Smooth muscle cell of the coronary artery (primary cell): ENCODE measurements around the gene ECSCR. TPM values are rescaled to one million over a fixed set of nuclear protein-coding genes. Genes with fewer than 3 reads are reported as not detected.

ENCODE experiments used
- total RNA-seq: library from RNA; depleted of rRNA; stranded (reverse); fragments of >200 nt; gene quantifications from 2 replicates; pipeline ENCODE4 v1.2.3, GENCODE V29; 2014; ENCODE audit warnings: low replicate concordance

Gene ECSCR, protein sequence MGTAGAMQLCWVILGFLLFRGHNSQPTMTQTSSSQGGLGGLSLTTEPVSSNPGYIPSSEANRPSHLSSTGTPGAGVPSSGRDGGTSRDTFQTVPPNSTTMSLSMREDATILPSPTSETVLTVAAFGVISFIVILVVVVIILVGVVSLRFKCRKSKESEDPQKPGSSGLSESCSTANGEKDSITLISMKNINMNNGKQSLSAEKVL
- 0.23 and 12.6 TPM in 2 replicates for total RNA-seq

DNA sequence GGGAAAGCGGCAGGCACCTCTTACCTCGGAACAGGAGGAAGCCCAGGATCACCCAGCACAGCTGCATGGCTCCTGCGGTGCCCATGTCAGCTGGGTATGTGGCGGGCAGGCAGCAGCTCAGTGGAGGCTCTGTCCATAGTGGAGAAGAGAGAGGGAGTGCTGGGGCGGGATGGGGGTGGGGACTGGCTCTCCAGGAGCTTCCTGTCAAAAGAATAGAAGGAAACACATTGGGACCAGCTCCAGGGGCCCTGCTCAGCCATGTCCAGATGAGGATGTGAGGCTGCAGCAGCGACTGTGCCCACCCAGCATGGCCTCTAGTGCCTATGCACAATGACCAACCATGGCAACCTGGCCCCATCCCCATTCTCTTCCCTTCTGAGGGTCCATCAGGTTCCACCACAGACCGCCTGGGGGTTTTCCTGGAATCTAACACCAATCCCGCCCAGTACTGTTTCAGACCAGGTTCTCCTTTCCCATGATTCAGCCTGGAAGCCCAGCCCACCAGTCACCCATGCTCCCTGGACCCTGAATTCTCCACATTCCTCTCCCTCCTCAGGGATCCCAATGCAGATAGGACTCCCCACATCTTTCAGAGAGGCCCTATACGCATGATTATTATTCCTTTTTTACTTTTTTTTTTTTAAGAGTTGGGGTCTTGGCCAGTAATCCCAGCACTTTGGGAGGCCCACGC lies at the start of gene ECSCR:
Gene ECSCR (minus strand): TSS at position 158 of the 691 bp plus-strand sequence. CDS start 73 bp downstream, at position 85.

DNA sequence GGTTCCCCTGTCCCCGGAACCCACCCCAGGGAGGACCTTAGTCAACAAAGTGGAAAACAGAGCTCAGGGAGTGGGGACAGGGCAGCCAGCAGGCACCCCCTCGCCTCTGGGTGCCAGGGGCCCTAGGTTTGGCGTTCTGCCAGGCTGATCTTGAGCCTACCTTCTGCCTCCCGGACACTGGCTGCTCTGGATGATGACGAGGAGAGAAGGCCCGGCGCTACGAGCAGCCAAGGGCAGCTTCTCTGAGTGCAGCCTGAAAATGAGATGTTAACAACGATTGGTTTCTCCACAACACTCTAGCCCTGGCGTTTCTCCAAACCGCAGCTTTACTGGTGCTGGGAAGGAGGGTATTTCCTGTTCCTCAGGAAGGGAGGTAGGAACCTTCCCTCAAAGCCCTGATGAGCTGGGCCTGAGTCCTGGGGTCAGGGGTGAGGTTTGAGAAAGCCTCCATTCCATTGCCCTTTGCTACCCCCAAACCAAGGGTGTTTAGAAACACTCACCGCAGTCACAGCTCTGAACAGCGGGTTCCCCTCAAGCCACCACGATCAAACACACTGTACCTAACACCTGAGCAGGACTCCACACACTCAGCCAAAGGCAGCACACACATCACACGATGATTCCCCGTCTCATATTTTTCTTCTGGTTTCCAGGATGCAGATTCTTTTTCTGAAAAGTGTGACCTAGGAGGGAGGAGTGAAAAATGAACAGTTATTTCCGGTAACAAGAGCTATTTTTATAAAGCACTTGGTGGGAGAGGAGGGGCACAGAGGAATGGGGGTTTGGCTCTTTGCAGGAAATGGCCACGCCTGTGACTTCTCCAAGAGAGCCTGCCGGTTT lies 19.7 kb upstream of the ECSCR start, which contains the start of gene STING1:
Gene STING1 (minus strand): TSS at position 709 of the 840 bp plus-strand sequence. CDS start 1,054 bp downstream, outside the sequence.

DNA sequence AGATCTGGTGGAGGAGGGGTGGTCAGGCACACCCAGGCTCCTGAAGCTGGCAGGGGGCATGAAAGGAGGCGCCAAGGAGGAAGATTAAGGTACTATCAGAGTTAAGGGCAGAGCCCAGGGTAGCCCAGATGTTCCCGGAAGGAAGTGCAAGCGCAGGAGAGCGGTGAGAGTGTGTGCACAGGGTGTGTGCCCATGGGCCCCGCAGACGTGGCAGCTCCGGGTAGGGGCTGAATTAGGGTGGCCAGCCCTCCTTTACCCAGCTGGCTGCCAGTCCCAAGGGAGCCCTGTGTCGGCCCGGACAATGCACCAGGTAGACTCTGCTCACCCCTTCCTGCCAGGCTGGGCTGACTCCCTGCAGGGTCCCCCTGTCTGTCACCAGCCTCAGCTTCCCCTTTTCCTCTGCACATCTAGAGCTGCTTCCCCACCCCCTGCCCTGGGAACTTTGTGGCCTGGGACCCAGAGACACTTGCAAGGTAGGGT lies 8.3 kb upstream of the ECSCR start, which contains the start of gene SMIM33:
Gene SMIM33 (plus strand): TSS at position 184 of the 480 bp plus-strand sequence. CDS start 118 bp downstream, at position 302.

DNA sequence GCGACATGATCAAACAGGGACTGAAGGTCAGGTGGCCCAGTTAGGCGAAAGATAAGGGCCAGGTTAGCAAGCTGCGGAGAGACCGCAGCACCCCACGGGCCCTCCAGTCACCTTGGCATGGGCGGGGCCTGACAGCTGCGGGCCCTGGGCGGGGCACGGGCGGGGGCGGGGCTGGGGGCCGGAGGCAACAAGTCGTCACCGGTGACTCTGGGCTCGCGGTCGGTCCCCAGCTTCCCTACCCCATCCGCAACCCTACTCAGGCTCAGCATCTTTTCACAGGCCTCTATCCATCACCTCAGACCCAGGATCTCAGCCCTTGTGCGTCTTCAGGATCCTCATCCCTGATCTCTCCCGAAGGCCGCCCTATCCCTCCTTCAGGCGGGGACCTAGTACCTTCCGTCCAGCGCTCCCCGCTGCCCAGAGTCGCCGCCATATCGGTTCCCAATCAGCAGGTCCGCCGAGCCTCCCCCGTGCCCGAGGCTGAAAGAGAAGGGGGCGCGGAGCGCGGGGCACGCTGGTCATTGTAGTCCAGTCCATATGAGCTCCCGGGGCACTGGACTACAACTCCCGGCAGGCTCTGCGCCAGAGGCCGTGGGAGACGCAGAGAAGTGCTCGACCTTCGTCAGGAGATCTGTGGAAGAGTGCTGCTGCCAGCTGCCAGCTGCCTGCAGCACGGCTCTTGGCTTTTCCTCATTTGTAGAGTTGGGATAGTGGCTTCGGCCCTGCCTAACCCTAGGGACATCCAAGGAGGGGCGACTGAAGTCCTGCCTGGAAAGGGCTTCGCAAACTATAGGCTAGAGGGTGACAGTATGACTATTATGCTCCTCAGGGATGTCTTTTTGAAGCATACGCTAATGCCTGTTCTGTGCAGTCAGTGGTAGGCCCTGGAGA lies 23.3 kb downstream of the ECSCR start, which contains the start of gene DNAJC18:
Gene DNAJC18 (minus strand): TSS at position 513 of the 891 bp plus-strand sequence. CDS start 80 bp downstream, at position 433.

DNA sequence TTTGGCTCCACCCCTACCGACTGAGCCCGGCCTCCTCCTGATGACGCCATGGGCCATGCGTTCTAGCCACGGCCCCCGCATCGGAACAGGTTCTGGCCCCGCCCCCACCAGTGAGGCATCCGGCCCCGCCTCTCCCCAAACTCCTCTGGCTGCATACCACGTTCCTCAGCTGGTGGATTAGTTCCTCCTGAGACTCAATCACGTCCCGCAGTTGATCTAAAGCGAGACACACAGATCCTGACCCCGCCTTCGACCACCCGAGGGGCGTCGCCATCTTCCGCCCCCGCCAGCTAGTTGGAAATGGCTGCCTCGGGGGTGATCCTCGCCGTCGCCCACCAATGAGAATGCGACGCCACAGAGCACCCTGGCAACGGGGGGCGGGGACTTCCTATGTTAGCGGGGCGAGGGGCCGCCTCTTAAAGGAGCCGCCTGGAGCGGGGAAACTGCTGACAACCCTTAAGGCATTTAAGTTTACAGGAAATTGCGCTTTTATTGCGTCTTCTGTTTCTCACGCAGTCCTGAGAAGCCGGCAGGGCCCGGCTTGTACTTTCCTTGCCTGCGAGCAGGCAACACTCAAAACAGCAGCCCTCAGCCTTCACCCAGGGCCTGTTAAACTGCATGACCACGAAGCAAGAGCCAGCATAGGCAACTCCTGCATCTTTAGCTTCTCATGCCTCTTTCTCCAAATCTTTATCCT lies 58.6 kb downstream of the ECSCR start, which contains the start of gene SPATA24:
Gene SPATA24 (minus strand): TSS at position 303 of the 697 bp plus-strand sequence. CDS start 29 bp downstream, at position 274.

Other genes starting within 250 kb of the ECSCR start
- gene MATR3, start 169.0 kb downstream of the ECSCR start, total RNA-seq = 166 and 196 TPM in 2 replicates
- gene PAIP2, start 120.9 kb downstream of the ECSCR start, total RNA-seq = 71.9 and 104 TPM in 2 replicates
- gene SLC23A1, start 79.4 kb downstream of the ECSCR start, total RNA-seq = not detected in 2 replicates
- gene MZB1, start 72.8 kb downstream of the ECSCR start, total RNA-seq = not detected in 2 replicates
- 0.35 and 0.38 TPM in 2 replicates for gene PROB1, start 67.6 kb downstream of the ECSCR start, total RNA-seq
- gene SPATA24, start 58.7 kb downstream of the ECSCR start, total RNA-seq = 3.5 and 7.9 TPM in 2 replicates
- 4.8 and 7.5 TPM in 2 replicates for gene DNAJC18, start 23.2 kb downstream of the ECSCR start, total RNA-seq
- gene SMIM33, start 8.3 kb upstream of the ECSCR start, total RNA-seq = not detected in 2 replicates
- gene STING1, start 20.0 kb upstream of the ECSCR start, total RNA-seq = 28.4 and 47.8 TPM in 2 replicates
- gene UBE2D2, start 98.6 kb upstream of the ECSCR start, total RNA-seq = 24.7 and 42.0 TPM in 2 replicates
- 45.1 and 75.6 TPM in 2 replicates for gene CXXC5, start 185.6 kb upstream of the ECSCR start, total RNA-seq